Measurements from ENCODE around the gene RAB42. TPM values are rescaled to one million over a fixed set of nuclear protein-coding genes. Genes with fewer than 3 reads are reported as not detected.

Gene RAB42
- total RNA-seq, 1 experiment from 2014 or later = 2.4 TPM

DNA sequence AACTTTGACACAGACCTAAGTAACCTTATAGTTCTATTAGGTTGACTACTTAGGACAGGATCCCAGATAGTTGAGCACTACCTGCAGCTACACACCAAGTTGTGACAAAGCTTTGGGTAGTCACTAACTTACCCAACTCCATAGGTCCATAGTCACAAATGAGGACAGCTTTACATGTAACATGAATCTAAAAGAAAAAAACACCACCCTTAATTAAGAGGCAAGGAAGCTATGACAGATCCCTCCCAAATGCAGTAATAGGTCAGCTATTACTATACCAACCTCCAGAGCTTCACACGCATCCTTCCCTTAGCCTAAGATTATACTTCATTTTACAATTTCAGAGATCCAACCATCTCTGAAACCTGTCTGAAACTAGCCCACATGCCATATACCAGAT lies 12.7 kb upstream of the RAB42 start:
- intact Hi-C loops (cut with micrococcal nuclease; ENCODE audit: unreplicated experiment) = no loop called here

DNA sequence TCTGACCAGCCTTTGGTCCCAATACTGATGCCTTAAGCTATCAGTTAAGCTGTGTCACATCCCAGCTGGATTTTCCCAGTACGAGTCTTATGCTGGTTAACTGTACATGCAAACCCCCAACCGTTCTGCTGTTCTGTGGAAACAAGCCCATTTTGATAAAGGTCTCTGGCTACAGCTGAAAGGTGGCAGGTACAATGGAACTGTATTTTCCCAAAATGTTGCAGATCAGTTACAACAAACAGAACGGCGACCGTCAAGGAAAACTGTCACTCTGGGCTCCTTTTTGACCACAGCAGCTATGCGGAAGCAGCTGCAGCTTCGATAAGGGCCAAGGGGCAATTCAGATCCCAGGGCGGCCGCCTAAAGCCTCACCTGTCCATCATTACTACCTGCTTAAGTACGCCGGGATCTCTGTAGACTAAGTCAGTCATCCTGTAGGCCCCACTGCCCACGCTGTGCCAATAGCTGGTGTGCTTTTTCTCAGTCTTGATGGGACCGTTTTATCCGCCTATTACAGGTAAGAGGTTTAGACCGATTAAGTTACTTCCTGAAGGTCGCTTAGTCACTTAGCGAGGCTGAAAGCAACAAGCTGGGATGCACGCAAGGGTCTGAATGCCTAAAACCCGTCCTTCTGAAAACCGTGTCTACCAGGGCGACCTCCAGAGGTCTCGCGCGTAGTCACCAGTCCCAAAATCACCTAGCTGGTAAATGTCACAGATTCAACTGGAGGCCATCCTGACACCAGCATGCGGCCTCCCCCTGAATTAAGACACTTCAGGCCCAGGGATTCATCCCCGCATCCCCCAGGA lies 11.1 kb upstream of the RAB42 start:
- ChIA-PET POLR2A (ENCODE audit: low non-redundant PET) (interaction anchor here (0.6 to 1.6 kb wide), 8 partner anchors 14 to 331 kb away, joined by 3 to 19 read pairs (median 4); partner anchors contain the start of gene TAF12), CTCF (interaction anchor here (1.0 to 1.8 kb wide), 2 partner anchors 22 to 63 kb away, joined by 3 to 8 read pairs; no protein-coding TSS in a partner anchor)
- BruUV-seq (replicated peaks) = TSS peak; percentile 58
- Histone ChIP-seq H3K4me3 (ENCODE audit: low read depth, low read length, poor library complexity, severe bottlenecking) (peak overlapping the region; percentile 75), H3K9me3 (ENCODE audit: low read depth, low read length, poor library complexity, severe bottlenecking) (no peaks in the 10 kb centered on the region), H3K27me3 (replicated peaks; ENCODE audit: insufficient read depth, low read depth, low read length, poor library complexity) (no peaks in the 10 kb centered on the region), H3K36me3 (ENCODE audit: insufficient read depth, low read length, poor library complexity, severe bottlenecking) (peaks cover 40% of the 10 kb centered on the region), H3K4me1 (ENCODE audit: insufficient read depth, low read length, poor library complexity, severe bottlenecking) (peaks cover 13% of the 10 kb centered on the region), H3K27ac (ENCODE audit: low read depth, low read length, poor library complexity, severe bottlenecking) (peak overlapping the region; percentile 81)
- DNase-seq (ENCODE audit: low spot score) = peak; percentile 58
- no peak for TF ChIP-seq EZH2 (IDR thresholded peaks at IDR 0.05; ENCODE audit: borderline replicate concordance, low read depth, low read length, poor library complexity, severe bottlenecking)
- TF ChIP-seq, protein P1, sequence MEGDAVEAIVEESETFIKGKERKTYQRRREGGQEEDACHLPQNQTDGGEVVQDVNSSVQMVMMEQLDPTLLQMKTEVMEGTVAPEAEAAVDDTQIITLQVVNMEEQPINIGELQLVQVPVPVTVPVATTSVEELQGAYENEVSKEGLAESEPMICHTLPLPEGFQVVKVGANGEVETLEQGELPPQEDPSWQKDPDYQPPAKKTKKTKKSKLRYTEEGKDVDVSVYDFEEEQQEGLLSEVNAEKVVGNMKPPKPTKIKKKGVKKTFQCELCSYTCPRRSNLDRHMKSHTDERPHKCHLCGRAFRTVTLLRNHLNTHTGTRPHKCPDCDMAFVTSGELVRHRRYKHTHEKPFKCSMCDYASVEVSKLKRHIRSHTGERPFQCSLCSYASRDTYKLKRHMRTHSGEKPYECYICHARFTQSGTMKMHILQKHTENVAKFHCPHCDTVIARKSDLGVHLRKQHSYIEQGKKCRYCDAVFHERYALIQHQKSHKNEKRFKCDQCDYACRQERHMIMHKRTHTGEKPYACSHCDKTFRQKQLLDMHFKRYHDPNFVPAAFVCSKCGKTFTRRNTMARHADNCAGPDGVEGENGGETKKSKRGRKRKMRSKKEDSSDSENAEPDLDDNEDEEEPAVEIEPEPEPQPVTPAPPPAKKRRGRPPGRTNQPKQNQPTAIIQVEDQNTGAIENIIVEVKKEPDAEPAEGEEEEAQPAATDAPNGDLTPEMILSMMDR (conservative IDR thresholded peaks at IDR 0.05; ENCODE audit: low read depth, low read length) = peak; percentile 37
- intact Hi-C loops (cut with micrococcal nuclease; ENCODE audit: unreplicated experiment) = loop anchor here (5.0 kb wide), 1 partner anchor 64 kb away; no protein-coding TSS in a partner anchor

More for the DNA sequence above, 12.7 kb upstream of the RAB42 start:
- BruUV-seq (replicated peaks) = no TSS peak
- Histone ChIP-seq H3K36me3 (ENCODE audit: insufficient read depth, low read length, poor library complexity, severe bottlenecking) (peaks cover 40% of the 10 kb centered on the region), H3K27ac (ENCODE audit: low read depth, low read length, poor library complexity, severe bottlenecking) (peak overlapping the region; percentile 3), H3K9me3 (ENCODE audit: low read depth, low read length, poor library complexity, severe bottlenecking) (no peaks in the 10 kb centered on the region), H3K4me1 (ENCODE audit: insufficient read depth, low read length, poor library complexity, severe bottlenecking) (peaks cover 13% of the 10 kb centered on the region), H3K27me3 (replicated peaks; ENCODE audit: insufficient read depth, low read depth, low read length, poor library complexity) (no peaks in the 10 kb centered on the region), H3K4me3 (ENCODE audit: low read depth, low read length, poor library complexity, severe bottlenecking) (peak overlapping the region; percentile 75)
- TF ChIP-seq EZH2 (IDR thresholded peaks at IDR 0.05; ENCODE audit: borderline replicate concordance, low read depth, low read length, poor library complexity, severe bottlenecking) = no peak
- TF ChIP-seq, protein P1 (conservative IDR thresholded peaks at IDR 0.05; ENCODE audit: low read depth, low read length) = no peak
- no peak for DNase-seq (ENCODE audit: low spot score)
- CTCF ChIA-PET = no interaction called here
- POLR2A ChIA-PET (ENCODE audit: low non-redundant PET) = interaction anchor here (0.5 to 0.7 kb wide), 2 partner anchors 69 to 74 kb away, joined by 3 to 12 read pairs; partner anchors contain the start of gene RCC1

DNA sequence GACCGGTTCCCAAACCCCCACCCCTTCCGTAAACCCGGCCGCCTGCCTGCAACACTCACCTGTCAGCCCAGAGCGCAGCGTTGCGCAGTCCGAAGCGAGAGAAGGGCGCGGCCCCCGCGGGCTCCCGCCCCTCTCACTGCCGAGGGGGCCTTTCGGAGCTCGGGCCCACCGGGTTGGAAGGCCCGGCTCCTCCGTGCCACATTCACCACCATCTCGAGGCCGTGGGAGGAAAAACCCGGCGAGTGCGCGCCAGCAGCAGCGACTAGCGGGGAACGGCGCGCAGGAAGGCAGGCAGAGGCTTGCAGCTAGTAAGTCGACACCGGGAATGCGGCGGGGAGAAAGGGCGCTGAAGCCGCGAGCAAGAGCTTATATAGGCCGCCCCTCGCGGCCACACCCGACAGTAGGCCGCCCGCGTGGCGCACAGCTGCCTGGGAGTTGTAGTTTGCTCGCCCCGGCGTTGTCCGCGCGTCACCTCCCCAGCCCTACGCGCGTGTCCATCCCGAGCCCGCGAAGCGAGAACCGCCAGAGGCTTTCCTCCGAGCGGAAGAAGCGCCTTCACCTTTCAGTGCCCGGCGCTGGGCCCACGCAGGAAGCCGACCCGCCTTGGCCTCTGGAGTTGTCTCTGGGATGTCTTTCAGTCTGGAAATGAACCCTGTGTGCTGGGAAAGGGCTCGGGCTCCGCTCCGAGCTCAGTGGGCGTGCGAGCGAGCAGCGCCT lies 10.4 kb upstream of the RAB42 start:
- no peaks in the 10 kb centered on the region for H3K9me3 ChIP-seq (ENCODE audit: low read depth, low read length, poor library complexity, severe bottlenecking)
- peak overlapping the region; percentile 75 for H3K4me3 ChIP-seq (ENCODE audit: low read depth, low read length, poor library complexity, severe bottlenecking)
- H3K27ac ChIP-seq (ENCODE audit: low read depth, low read length, poor library complexity, severe bottlenecking) = peak overlapping the region; percentile 81
- BruUV-seq (replicated peaks) = no TSS peak
- CTCF ChIA-PET = interaction anchor here (0.6 to 1.8 kb wide), 3 partner anchors 21 to 297 kb away, joined by 3 to 8 read pairs (median 3); no protein-coding TSS in a partner anchor
- H3K4me1 ChIP-seq (ENCODE audit: insufficient read depth, low read length, poor library complexity, severe bottlenecking) = peaks cover 13% of the 10 kb centered on the region
- POLR2A ChIA-PET (ENCODE audit: low non-redundant PET) = interaction anchor here (0.5 to 1.6 kb wide), 13 partner anchors 11 to 477 kb away, joined by 3 to 19 read pairs (median 4); partner anchors contain the start of gene TAF12
- intact Hi-C loops (cut with micrococcal nuclease; ENCODE audit: unreplicated experiment) = loop anchor here (5.0 kb wide), 1 partner anchor 64 kb away; no protein-coding TSS in a partner anchor
- H3K27me3 ChIP-seq (replicated peaks; ENCODE audit: insufficient read depth, low read depth, low read length, poor library complexity) = no peaks in the 10 kb centered on the region
- TF ChIP-seq, protein P1 (conservative IDR thresholded peaks at IDR 0.05; ENCODE audit: low read depth, low read length) = 0 out of 2 replicates have a peak, but pooled peaks have one; percentile 0
- no peak for TF ChIP-seq EZH2 (IDR thresholded peaks at IDR 0.05; ENCODE audit: borderline replicate concordance, low read depth, low read length, poor library complexity, severe bottlenecking)
- peaks cover 40% of the 10 kb centered on the region for H3K36me3 ChIP-seq (ENCODE audit: insufficient read depth, low read length, poor library complexity, severe bottlenecking)
- DNase-seq (ENCODE audit: low spot score) = peak; percentile 97
